Caco-2 (cell line): ENCODE measurements around the gene UFD1. TPM values are rescaled to one million over a fixed set of nuclear protein-coding genes. Genes with fewer than 3 reads are reported as not detected.
A peak's percentile ranks its signal among the peaks of the same experiment; 100 is the strongest.

ENCODE experiments used
- BruUV-seq: library from RNA; stranded (reverse); fragments of 400-500 nt; replicated peaks from 2 replicates; lab custom pipeline; 2021; lab: Mats Ljungman, UMichigan
- CTCF ChIA-PET: fragments of 300-600 bp; sonication (Branson Sonifier 250); formaldehyde crosslinking; loops from one replicate; lab custom pipeline; 2022; ENCODE audit warnings: antibody characterized with exemption; lab: Charles Lee
- POLR2A ChIA-PET: fragments of 300-600 bp; sonication (Branson Sonifier 250); formaldehyde crosslinking; loops from one replicate; lab custom pipeline; 2022; ENCODE audit warnings: antibody characterized with exemption; lab: Charles Lee
- DNase-seq, 2 experiments: peaks; one replicate each; pipeline versions ENCODE4 v3.0.0 to v3.0.0-alpha.2; 2020 to 2022
- H3K27me3 ChIP-seq: replicated peaks from 2 replicates; pipeline ENCODE4 v1.6.0; 2011; ENCODE audit warnings: low read length; ENCODE audit not compliant: control insufficient read depth, insufficient read depth
- H3K36me3 ChIP-seq: 2 replicates; pipeline ENCODE4 v1.5.1; 2011; ENCODE audit warnings: low read length; ENCODE audit not compliant: control insufficient read depth, insufficient read depth
- H3K4me1 ChIP-seq: fragments of 250-450 bp; sonication (Bioruptor Pico); 2 replicates; pipeline ENCODE4 v1.5.1; 2020; ENCODE audit warnings: mild to moderate bottlenecking
- H3K4me3 ChIP-seq: 2 replicates; pipeline ENCODE4 v1.5.1; 2011; ENCODE audit warnings: low read depth, mild to moderate bottlenecking, control low read depth, low read length
- H3K9me3 ChIP-seq: fragments of 250-450 bp; sonication (Bioruptor Pico); 2 replicates; pipeline ENCODE4 v1.5.1; 2020; ENCODE audit warnings: mild to moderate bottlenecking, moderate library complexity
- H3K27ac Mint-ChIP-seq: one replicate; pipeline ENCODE4 v1.8.0; 2022; ENCODE audit warnings: mixed read lengths; ENCODE audit not compliant: unreplicated experiment
- H3K27me3 Mint-ChIP-seq: one replicate; pipeline ENCODE4 v1.8.0; 2022; ENCODE audit warnings: mixed read lengths; ENCODE audit not compliant: insufficient read depth, unreplicated experiment
- H3K36me3 Mint-ChIP-seq: one replicate; pipeline ENCODE4 v1.8.0; 2022; ENCODE audit warnings: mild to moderate bottlenecking, mixed read lengths; ENCODE audit not compliant: insufficient read depth, unreplicated experiment
- H3K4me1 Mint-ChIP-seq: one replicate; pipeline ENCODE4 v1.8.0; 2022; ENCODE audit warnings: low read depth, mixed read lengths; ENCODE audit not compliant: unreplicated experiment
- H3K4me3 Mint-ChIP-seq: one replicate; pipeline ENCODE4 v1.8.0; 2022; ENCODE audit warnings: mild to moderate bottlenecking, moderate library complexity, mixed read lengths; ENCODE audit not compliant: unreplicated experiment
- H3K9me3 Mint-ChIP-seq: one replicate; pipeline ENCODE4 v1.8.0; 2022; ENCODE audit warnings: mixed read lengths; ENCODE audit not compliant: unreplicated experiment
- CTCF ChIP-seq, 2 experiments: fragments of 200-600 bp in 1 of 2; IDR thresholded peaks; 1 replicate in 1 of 2; 2 replicates in 1 of 2; pipeline versions ENCODE4 v1.5.1 to v1.8.0; 2011 to 2022; ENCODE audit warnings: antibody characterized with exemption in 1 of 2, control low read depth in 1 of 2, inconsistent platforms in 1 of 2, low read depth in 1 of 2, low read length in 1 of 2, mild to moderate bottlenecking in 1 of 2, moderate library complexity in 1 of 2; ENCODE audit not compliant: insufficient read depth in 1 of 2, severe bottlenecking in 1 of 2, unreplicated experiment in 1 of 2
- intact Hi-C: fragments of 100-400 bp; cut with micrococcal nuclease; formaldehyde crosslinking; loops from one replicate; pipeline ENCODE4 v1.10.0; 2022; ENCODE audit not compliant: unreplicated experiment
- total RNA-seq: library from RNA; stranded (reverse); gene quantifications from 2 replicates; pipeline ENCODE4 v1.2.3, GENCODE V29; 2022

UFD1 gene
- total RNA-seq, 1 experiment from 2014 or later = 102 TPM

- Histone ChIP-seq H3K9me3 (no peaks in the 10 kb centered on the region), H3K36me3 (peaks cover 3% of the 10 kb centered on the region), H3K4me3 (no peak overlapping the region), H3K27me3 (no peaks in the 10 kb centered on the region), H3K4me1 (no peaks in the 10 kb centered on the region)
- intact Hi-C loops = no loop called here
- no peaks in the 10 kb centered on the region for H3K27me3 Mint-ChIP-seq
- ChIA-PET POLR2A (no interaction called here), CTCF (interaction anchor here (0.6 kb wide), 1 partner anchor 101 kb away, joined by 3 read pairs; no protein-coding TSS in a partner anchor)
- H3K36me3 Mint-ChIP-seq = peaks cover 61% of the 10 kb centered on the region
- no peak overlapping the region for H3K4me3 Mint-ChIP-seq
- TF ChIP-seq CTCF (IDR thresholded peaks at IDR 0.05; ENCODE audit: insufficient read depth in 1 of 2, low read depth in 1 of 2, low read length in 1 of 2, severe bottlenecking in 1 of 2, unreplicated experiment in 1 of 2) = no peak
- no peak for DNase-seq
- H3K27ac Mint-ChIP-seq = peak overlapping the region; percentile 7
- no peaks in the 10 kb centered on the region for H3K4me1 Mint-ChIP-seq
- H3K9me3 Mint-ChIP-seq = no peaks in the 10 kb centered on the region
- BruUV-seq = no TSS peak
Measured at GRCh38 chr22:19400881-19401280, 78.1 kb downstream of the UFD1 start.

Other genes starting within 250 kb of the UFD1 start
- 7.8 and 7.9 TPM in 2 replicates for gene CLTCL1, start 187.5 kb downstream of the UFD1 start, total RNA-seq
- 57.6 and 60.1 TPM in 2 replicates for gene HIRA, start 47.5 kb downstream of the UFD1 start, total RNA-seq
- 42.6 and 42.7 TPM in 2 replicates for gene MRPL40, start 46.6 kb downstream of the UFD1 start, total RNA-seq
- gene C22orf39, start 31.5 kb downstream of the UFD1 start, total RNA-seq = 30.7 and 36.1 TPM in 2 replicates
- 41.7 and 44.6 TPM in 2 replicates for gene CDC45, start 727 bp upstream of the UFD1 start, total RNA-seq
- gene CLDN5, start 45.2 kb upstream of the UFD1 start, total RNA-seq = not detected in 2 replicates
- gene SEPTIN5, start 235.3 kb upstream of the UFD1 start, total RNA-seq = 1.00 and 1.3 TPM in 2 replicates
- 0.39 and 1.0 TPM in 2 replicates for gene GP1BB, start 244.3 kb upstream of the UFD1 start, total RNA-seq